ENCODE results near the gene ARRB1.

The ARRB1 gene

GRCh38 chr11:75260396-75261170, 90.9 kb downstream of the ARRB1 start:
- ATAC-seq (ENCODE audit: low read depth): no peak
- Histone ChIP-seq H3K36me3 (ENCODE audit: low read depth) (no peaks in the 10 kb centered on the region), H3K27me3 (ENCODE audit: insufficient read depth, poor library complexity, severe bottlenecking) (no peaks in the 10 kb centered on the region), H3K27ac (ENCODE audit: poor library complexity, severe bottlenecking) (no peak overlapping the region), H3K9me3 (ENCODE audit: severe bottlenecking) (no peaks in the 10 kb centered on the region), H3K4me3 (ENCODE audit: severe bottlenecking) (no peak overlapping the region), H3K4me1 (ENCODE audit: insufficient read depth, poor library complexity, severe bottlenecking) (no peaks in the 10 kb centered on the region)
- DNase-seq (ENCODE audit: low spot score): peak; percentile 18
- no peak for TF ChIP-seq CTCF (IDR thresholded peaks at IDR 0.05; ENCODE audit: poor library complexity, severe bottlenecking)

- no peaks in the 10 kb centered on the region for H3K9me3 ChIP-seq (ENCODE audit: severe bottlenecking)
- TF ChIP-seq CTCF (IDR thresholded peaks at IDR 0.05; ENCODE audit: poor library complexity, severe bottlenecking): no peak
- ATAC-seq (ENCODE audit: low read depth) (no peak), DNase-seq (ENCODE audit: low spot score) (no peak)
- H3K27me3 ChIP-seq (ENCODE audit: insufficient read depth, poor library complexity, severe bottlenecking): no peaks in the 10 kb centered on the region
- H3K4me3 ChIP-seq (ENCODE audit: severe bottlenecking): no peak overlapping the region
- H3K27ac ChIP-seq (ENCODE audit: poor library complexity, severe bottlenecking): no peak overlapping the region
- H3K4me1 ChIP-seq (ENCODE audit: insufficient read depth, poor library complexity, severe bottlenecking): no peaks in the 10 kb centered on the region
- no peaks in the 10 kb centered on the region for H3K36me3 ChIP-seq (ENCODE audit: low read depth)
Measured at GRCh38 chr11:75254326-75254725, 97.1 kb downstream of the ARRB1 start.

- Histone ChIP-seq H3K4me1 (ENCODE audit: insufficient read depth, poor library complexity, severe bottlenecking) (no peaks in the 10 kb centered on the region), H3K4me3 (ENCODE audit: severe bottlenecking) (no peak overlapping the region), H3K27ac (ENCODE audit: poor library complexity, severe bottlenecking) (no peak overlapping the region), H3K36me3 (ENCODE audit: low read depth) (no peaks in the 10 kb centered on the region), H3K9me3 (ENCODE audit: severe bottlenecking) (no peaks in the 10 kb centered on the region), H3K27me3 (ENCODE audit: insufficient read depth, poor library complexity, severe bottlenecking) (peaks cover under 1% of the 10 kb centered on the region)
- DNase-seq (ENCODE audit: low spot score) (peak; percentile 6), ATAC-seq (ENCODE audit: low read depth) (no peak)
- no peak for TF ChIP-seq CTCF (IDR thresholded peaks at IDR 0.05; ENCODE audit: poor library complexity, severe bottlenecking)
Measured at GRCh38 chr11:75249704-75250103, 101.8 kb downstream of the ARRB1 start.

- H3K4me1 ChIP-seq (ENCODE audit: insufficient read depth, poor library complexity, severe bottlenecking): no peaks in the 10 kb centered on the region
- no peaks in the 10 kb centered on the region for H3K36me3 ChIP-seq (ENCODE audit: low read depth)
- no peaks in the 10 kb centered on the region for H3K9me3 ChIP-seq (ENCODE audit: severe bottlenecking)
- no peak overlapping the region for H3K4me3 ChIP-seq (ENCODE audit: severe bottlenecking)
- peak; percentile 82 for TF ChIP-seq CTCF (IDR thresholded peaks at IDR 0.05; ENCODE audit: poor library complexity, severe bottlenecking)
- DNase-seq (ENCODE audit: low spot score) (no peak), ATAC-seq (ENCODE audit: low read depth) (no peak)
- no peak overlapping the region for H3K27ac ChIP-seq (ENCODE audit: poor library complexity, severe bottlenecking)
- H3K27me3 ChIP-seq (ENCODE audit: insufficient read depth, poor library complexity, severe bottlenecking): peaks cover 9% of the 10 kb centered on the region
Measured at GRCh38 chr11:75248924-75249256, 102.6 kb downstream of the ARRB1 start.

GRCh38 chr11:75246671-75247350, 104.7 kb downstream of the ARRB1 start:
- Histone ChIP-seq H3K4me1 (ENCODE audit: insufficient read depth, poor library complexity, severe bottlenecking) (no peaks in the 10 kb centered on the region), H3K9me3 (ENCODE audit: severe bottlenecking) (no peaks in the 10 kb centered on the region), H3K27me3 (ENCODE audit: insufficient read depth, poor library complexity, severe bottlenecking) (peaks cover 23% of the 10 kb centered on the region), H3K27ac (ENCODE audit: poor library complexity, severe bottlenecking) (no peak overlapping the region), H3K36me3 (ENCODE audit: low read depth) (no peaks in the 10 kb centered on the region), H3K4me3 (ENCODE audit: severe bottlenecking) (no peak overlapping the region)
- ATAC-seq (ENCODE audit: low read depth) (no peak), DNase-seq (ENCODE audit: low spot score) (peak; percentile 19)
- no peak for TF ChIP-seq CTCF (IDR thresholded peaks at IDR 0.05; ENCODE audit: poor library complexity, severe bottlenecking)
